Panc1 (cell line): ENCODE measurements around the gene HPCAL1. TPM values are rescaled to one million over a fixed set of nuclear protein-coding genes. Genes with fewer than 3 reads are reported as not detected.

Source experiments
- ATAC-seq: fragments of 200-7000 bp; cut with Tn5 transposase; 2 replicates; pipeline ENCODE4 v1.9.1; 2020; ENCODE audit warnings: mild to moderate bottlenecking, moderate library complexity
- BruUV-seq: library from RNA; stranded (reverse); fragments of 400-500 nt; replicated peaks from 2 replicates; lab custom pipeline; 2021; lab: Mats Ljungman, UMichigan
- CTCF ChIA-PET: fragments of 300-600 bp; sonication (Branson Sonifier 250); formaldehyde crosslinking; loops from one replicate; lab custom pipeline; 2022; ENCODE audit warnings: antibody characterized with exemption; lab: Charles Lee
- POLR2A ChIA-PET: fragments of 300-600 bp; sonication (Branson Sonifier 250); formaldehyde crosslinking; loops from one replicate; lab custom pipeline; 2022; ENCODE audit warnings: antibody characterized with exemption; lab: Charles Lee
- DNase-seq: peaks from one replicate; pipeline ENCODE4 v3.0.0-alpha.2; 2010; ENCODE audit warnings: low read depth, low spot score
- H3K27ac ChIP-seq: 2 replicates; pipeline ENCODE4 v1.5.1; 2011; ENCODE audit warnings: mild to moderate bottlenecking, low read length, inconsistent platforms
- H3K27me3 ChIP-seq: fragments of 200-500 bp; sonication (Bioruptor generic); 2 replicates; pipeline ENCODE4 v1.6.0; 2014; ENCODE audit warnings: low read length, inconsistent platforms; ENCODE audit not compliant: control insufficient read depth, insufficient read depth
- H3K36me3 ChIP-seq: fragments of 200-500 bp; sonication (Bioruptor generic); 2 replicates; pipeline ENCODE4 v1.5.1; 2014; ENCODE audit warnings: inconsistent platforms, mild to moderate bottlenecking, low read length, moderate library complexity; ENCODE audit not compliant: control insufficient read depth, insufficient read depth
- H3K4me1 ChIP-seq: 2 replicates; pipeline ENCODE4 v1.5.1; 2011; ENCODE audit warnings: inconsistent platforms, mild to moderate bottlenecking, low read length, moderate library complexity; ENCODE audit not compliant: control insufficient read depth, insufficient read depth
- H3K4me3 ChIP-seq, 2 experiments: 2 replicates each; pipeline ENCODE4 v1.5.1; 2011 to 2012; ENCODE audit warnings: low read depth in 2 of 2, low read length in 2 of 2, mild to moderate bottlenecking in 2 of 2, inconsistent platforms in 1 of 2, moderate library complexity in 1 of 2
- H3K9me3 ChIP-seq: fragments of 200-500 bp; sonication (Bioruptor generic); 2 replicates; pipeline ENCODE4 v1.5.1; 2014; ENCODE audit warnings: low read depth, mild to moderate bottlenecking, inconsistent platforms, low read length, moderate library complexity; ENCODE audit not compliant: control insufficient read depth, insufficient read depth
- CTCF ChIP-seq: fragments of 450-650 bp; IDR thresholded peaks from 2 replicates; pipeline ENCODE4 v1.5.1; 2017; ENCODE audit warnings: mild to moderate bottlenecking
- POLR2AphosphoS5 ChIP-seq: IDR thresholded peaks from 2 replicates; pipeline ENCODE4 v1.6.1; 2012; ENCODE audit warnings: mild to moderate bottlenecking, low read depth, low read length, moderate library complexity
- REST ChIP-seq, 2 experiments: IDR thresholded peaks; 2 replicates each; pipeline ENCODE4 v1.6.1; 2011 to 2012; ENCODE audit warnings: low read depth in 2 of 2, control low read depth in 1 of 2, low read length in 1 of 2, mild to moderate bottlenecking in 1 of 2, moderate library complexity in 1 of 2; ENCODE audit not compliant: insufficient read depth in 1 of 2
- SIN3A ChIP-seq: IDR thresholded peaks from 2 replicates; pipeline ENCODE4 v1.6.1; 2012; ENCODE audit warnings: low read depth, mild to moderate bottlenecking, low read length, moderate library complexity, borderline replicate concordance; ENCODE audit not compliant: insufficient read depth
- TCF7L2 ChIP-seq: IDR thresholded peaks from 2 replicates; pipeline ENCODE4 v1.6.1; 2011; ENCODE audit warnings: mild to moderate bottlenecking, low read depth, low read length, inconsistent platforms
- in situ Hi-C: cut with HindIII; loops from 2 replicates; pipeline ENCODE4 v1.10.0; 2016; ENCODE audit warnings: low sequenced_read_pairs, low pct_unique_long_range_greater_than_20kb
- intact Hi-C: fragments of 100-400 bp; cut with micrococcal nuclease; formaldehyde crosslinking; loops from one replicate; pipeline ENCODE4 v1.10.0; 2022; ENCODE audit not compliant: unreplicated experiment
- total RNA-seq: library from RNA; stranded (reverse); gene quantifications from one replicate; pipeline ENCODE4 v1.2.1, GENCODE V29; 2021; ENCODE audit not compliant: unreplicated experiment

The HPCAL1 gene
- total RNA-seq, 1 experiment from 2014 or later: 234 TPM

- no peak for ATAC-seq
- H3K27me3 ChIP-seq: no peaks in the 10 kb centered on the region
- POLR2A ChIA-PET: no interaction called here
- no peak for DNase-seq
- BruUV-seq: no TSS peak
- H3K4me3 ChIP-seq: no peak overlapping the region
- peaks cover 39% of the 10 kb centered on the region for H3K4me1 ChIP-seq
- intact Hi-C loops: loop anchor here (2.0 kb wide), 2 partner anchors 311 to 363 kb away; no protein-coding TSS in a partner anchor
- TF ChIP-seq TCF7L2 (no peak), SIN3A (no peak), REST (IDR thresholded peaks at IDR 0.05; ENCODE audit: insufficient read depth in 1 of 2, low read depth in 2 of 2, low read length in 1 of 2) (no peak), CTCF (no peak), POLR2AphosphoS5 (no peak)
- 0 out of 2 replicates have a peak, but pooled peaks cover 4% of the 10 kb centered on the region for H3K36me3 ChIP-seq
- in situ Hi-C loops: loop anchor here (25.0 kb wide), 1 partner anchor 324 kb away; the partner anchor contains the start of gene RRM2
- no peak overlapping the region for H3K27ac ChIP-seq
- no peaks in the 10 kb centered on the region for H3K9me3 ChIP-seq
- CTCF ChIA-PET: interaction anchor here (0.9 to 1.9 kb wide), 6 partner anchors 12 to 363 kb away, joined by 3 to 25 read pairs (median 7); partner anchors contain the start of gene ODC1
These were observed 133.1 kb downstream of the HPCAL1 start for GRCh38 chr2:10435820-10436204.

GRCh38 chr2:10436583-10437110, 133.9 kb downstream of the HPCAL1 start:
- DNase-seq (no peak), ATAC-seq (no peak)
- no peak overlapping the region for H3K27ac ChIP-seq
- H3K4me3 ChIP-seq: no peak overlapping the region
- ChIA-PET POLR2A (no interaction called here), CTCF (interaction anchor here (0.8 kb wide), 1 partner anchor 364 kb away, joined by 7 read pairs; no protein-coding TSS in a partner anchor)
- TF ChIP-seq TCF7L2 (no peak), SIN3A (no peak), CTCF (no peak), REST (IDR thresholded peaks at IDR 0.05; ENCODE audit: insufficient read depth in 1 of 2, low read depth in 2 of 2, low read length in 1 of 2) (no peak), POLR2AphosphoS5 (no peak)
- H3K27me3 ChIP-seq: no peaks in the 10 kb centered on the region
- H3K4me1 ChIP-seq: peaks cover 31% of the 10 kb centered on the region
- H3K36me3 ChIP-seq: peaks cover 6% of the 10 kb centered on the region; the same call in 1 of the 2 replicates
- no TSS peak for BruUV-seq
- intact Hi-C loops: no loop called here
- no peaks in the 10 kb centered on the region for H3K9me3 ChIP-seq
- in situ Hi-C loops: loop anchor here (25.0 kb wide), 1 partner anchor 324 kb away; the partner anchor contains the start of gene RRM2
